GM18517 (cell line): Measurements from ENCODE around the gene TAS2R31.

ENCODE experiments used
- ATAC-seq: cut with Tn5 transposase; IDR thresholded peaks from one replicate; pipeline ENCODE4 v1.9.1; 2021; ENCODE audit warnings: mild to moderate bottlenecking, moderate library complexity; ENCODE audit not compliant: unreplicated experiment

TAS2R31 gene

DNA sequence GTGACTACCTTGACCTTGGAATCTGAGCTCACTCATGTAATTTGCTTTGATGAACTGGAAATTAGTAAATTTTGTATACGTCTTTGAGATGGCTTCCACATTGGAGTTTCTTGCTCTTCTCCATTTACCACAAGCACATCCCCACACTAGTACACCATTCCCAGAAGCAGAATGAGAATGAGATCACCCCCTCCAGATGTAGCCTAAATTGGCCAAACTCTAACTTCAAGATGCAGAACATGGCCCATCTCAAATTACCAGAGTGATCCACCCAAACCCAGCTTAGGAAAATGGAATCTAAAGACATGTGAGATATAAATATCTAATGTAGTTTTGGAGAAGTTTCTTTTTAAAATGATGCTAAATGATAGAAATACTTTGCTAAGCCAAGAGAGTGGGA is 23.6 kb downstream of the TAS2R31 start:
- ATAC-seq = no peak

DNA sequence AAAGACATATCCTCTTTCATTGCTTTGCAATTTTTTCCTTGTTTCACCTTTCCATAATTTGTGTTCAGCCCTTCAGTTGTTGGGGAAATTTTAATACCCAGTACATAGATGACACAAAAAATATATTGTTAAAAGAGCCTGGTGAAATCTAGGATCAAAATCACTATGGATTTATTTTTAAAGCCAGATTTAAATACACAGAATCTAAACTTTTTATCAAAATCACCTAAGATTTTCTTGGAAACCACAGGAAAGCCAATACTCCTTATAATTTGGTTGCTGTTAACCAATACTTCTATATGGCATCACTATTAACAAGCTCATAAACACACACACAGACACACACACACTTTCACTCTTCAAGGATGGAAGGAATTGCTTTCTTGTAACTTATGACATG is 33.0 kb downstream of the TAS2R31 start, which contains the start of gene TAS2R20:
Gene TAS2R20 (minus strand): TSS at position 101 of the 400 bp plus-strand sequence. CDS start 429 bp downstream, outside the sequence.
- no peak for ATAC-seq

DNA sequence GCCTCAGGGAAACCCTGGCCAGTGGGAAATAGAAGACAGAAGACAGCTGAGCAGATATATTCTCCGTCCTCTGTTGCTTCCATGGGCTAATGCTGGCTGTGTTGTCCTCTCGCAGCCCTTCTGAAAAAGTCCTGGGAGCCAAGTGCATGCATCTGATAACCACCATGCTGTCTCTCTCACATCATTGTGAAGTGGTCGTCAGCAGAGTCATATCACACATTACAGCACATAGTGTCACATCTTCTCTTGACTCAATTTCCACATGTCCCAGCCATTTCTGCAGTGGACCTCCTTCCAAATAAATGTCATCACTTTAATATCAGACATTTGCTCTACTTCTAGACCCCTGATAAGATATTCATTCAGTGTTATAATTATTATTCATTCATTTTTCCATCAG is 36.9 kb downstream of the TAS2R31 start:
- ATAC-seq = no peak

DNA sequence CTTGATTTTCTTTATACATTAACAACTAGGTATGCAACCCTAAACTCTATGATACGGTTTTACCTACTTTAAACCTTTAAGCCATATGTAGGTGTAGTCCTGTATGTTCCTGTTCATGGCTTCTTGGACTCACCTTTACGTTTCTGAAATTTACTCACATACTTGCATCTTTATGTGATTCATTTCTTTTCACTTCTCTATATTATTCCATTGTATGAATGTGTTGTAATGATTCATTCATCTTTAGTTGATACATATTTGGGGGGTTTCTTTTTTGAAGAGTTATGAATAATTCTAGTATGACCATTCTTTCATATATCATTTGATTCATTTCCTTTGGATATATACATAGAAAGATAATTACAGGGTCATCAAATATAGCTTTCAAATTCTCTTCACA is 42.1 kb downstream of the TAS2R31 start:
- no peak for ATAC-seq

DNA sequence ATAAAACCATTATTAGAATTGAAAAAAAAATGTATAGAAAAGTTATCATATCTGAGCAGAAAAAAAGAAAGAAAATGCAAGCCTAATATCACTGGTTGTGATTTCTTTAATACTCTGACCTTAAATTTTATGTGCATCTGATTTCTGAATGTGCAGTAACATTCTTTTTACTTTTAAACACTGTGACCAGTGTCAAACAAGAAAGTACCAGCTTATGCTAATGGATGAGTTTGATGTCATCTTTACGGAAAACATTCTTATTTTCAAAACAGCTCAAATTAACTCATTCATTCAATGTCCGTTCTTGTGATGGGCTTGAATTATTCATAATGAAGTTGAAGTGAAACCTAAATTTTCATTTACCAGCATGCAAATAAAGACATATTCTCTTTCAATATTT is 44.4 kb downstream of the TAS2R31 start, which contains the start of gene TAS2R50:
Gene TAS2R50 (minus strand): TSS at position 101 of the 400 bp plus-strand sequence. CDS start 52 bp downstream, at position 49.
- ATAC-seq = no peak

DNA sequence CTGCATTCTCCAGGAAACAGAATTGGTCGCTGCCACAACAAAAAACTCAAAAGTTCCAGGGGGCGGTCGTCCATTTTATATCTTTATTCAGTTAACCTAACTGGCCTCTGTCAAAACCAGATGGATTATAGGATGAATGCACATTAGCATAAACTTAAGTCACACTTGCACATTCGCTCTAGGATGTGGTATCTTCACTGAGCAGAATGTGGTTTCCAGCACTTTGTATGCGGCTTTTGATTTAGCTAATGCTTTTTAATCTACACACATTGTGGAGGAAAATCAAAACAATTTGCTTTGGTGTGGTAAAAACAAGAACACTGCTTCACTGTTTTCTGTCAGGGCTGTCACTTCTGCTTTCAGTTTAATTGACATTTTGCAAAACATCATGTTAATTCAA is 49.0 kb downstream of the TAS2R31 start:
- no peak for ATAC-seq
